Smooth muscle cell (in vitro differentiated cells): Measurements from ENCODE around the gene ARL14EPL. TPM values are rescaled to one million over a fixed set of nuclear protein-coding genes. Genes with fewer than 3 reads are reported as not detected.
A peak's percentile ranks its signal among the peaks of the same experiment; 100 is the strongest.

Experiments
- DNase-seq: peaks from one replicate; lab custom pipeline; 2025; ENCODE audit not compliant: unreplicated experiment; lab: John Stamatoyannopoulos, UW
- H2AFZ ChIP-seq: fragments of 200-600 bp; sonication (generic); 2 replicates; pipeline ENCODE4 v1.6.0; 2016; ENCODE audit warnings: antibody characterized with exemption, low read depth, mild to moderate bottlenecking
- H3F3A ChIP-seq: fragments of 200-600 bp; sonication (generic); 2 replicates; pipeline ENCODE4 v1.6.0; 2017; ENCODE audit warnings: antibody characterized with exemption, low read depth
- H3K27ac ChIP-seq: fragments of 200-600 bp; sonication (generic); 2 replicates; pipeline ENCODE4 v1.5.1; 2016; ENCODE audit warnings: low read depth, mild to moderate bottlenecking
- H3K27me3 ChIP-seq: fragments of 200-600 bp; sonication (generic); 2 replicates; pipeline ENCODE4 v1.6.1; 2016; ENCODE audit warnings: low read depth, mild to moderate bottlenecking
- H3K36me3 ChIP-seq: fragments of 200-600 bp; sonication (generic); 2 replicates; pipeline ENCODE4 v1.5.1; 2016; ENCODE audit warnings: low read depth
- H3K4me1 ChIP-seq: fragments of 200-600 bp; sonication (generic); 2 replicates; pipeline ENCODE4 v1.5.1; 2016; ENCODE audit warnings: low read depth
- H3K4me2 ChIP-seq: fragments of 200-600 bp; sonication (generic); 2 replicates; pipeline ENCODE4 v1.6.0; 2016; ENCODE audit warnings: mild to moderate bottlenecking
- H3K4me3 ChIP-seq: fragments of 200-600 bp; sonication (generic); 2 replicates; pipeline ENCODE4 v1.5.1; 2016; ENCODE audit warnings: mild to moderate bottlenecking
- H3K79me2 ChIP-seq: fragments of 200-600 bp; sonication (generic); 2 replicates; pipeline ENCODE4 v1.6.0; 2016; ENCODE audit warnings: low read depth, mild to moderate bottlenecking
- H3K9ac ChIP-seq: fragments of 200-600 bp; sonication (generic); 2 replicates; pipeline ENCODE4 v1.6.0; 2016; ENCODE audit warnings: low read depth
- H3K9me3 ChIP-seq: fragments of 200-600 bp; sonication (generic); replicated peaks from 2 replicates; pipeline ENCODE4 v1.5.1; 2016; ENCODE audit warnings: low read depth
- H4K20me1 ChIP-seq: fragments of 200-600 bp; sonication (generic); 2 replicates; pipeline ENCODE4 v1.6.0; 2016; ENCODE audit warnings: low read depth
- WGBS: methylation state at CpG from one replicate; pipeline ENCODE4 v1.1.7; 2016; ENCODE audit warnings: low lambda C conversion rate; 5-methylcytosine and 5-hydroxymethylcytosine counted together
- polyA plus RNA-seq: library from polyadenylated mRNA; unstranded; fragments of >200 nt; fragmentation: Nextera tagmentation; extraction: Ambion mirVana; gene quantifications from 2 replicates; pipeline ENCODE4 v1.2.1, GENCODE V29; 2016
- total RNA-seq: library from RNA; depleted of rRNA; stranded (reverse); fragments of >200 nt; gene quantifications from 2 replicates; pipeline ENCODE4 v1.2.3, GENCODE V29; 2014
- TF ChIP-seq, protein P1 (sequence below): fragments of 200-600 bp; sonication (generic); IDR thresholded peaks from 2 replicates; pipeline ENCODE4 v1.5.1; 2017; ENCODE audit warnings: borderline replicate concordance, mild to moderate bottlenecking, antibody characterized with exemption; ENCODE audit not compliant: insufficient read depth, poor library complexity, severe bottlenecking

ARL14EPL gene
- total and polyA plus RNA-seq, 2 experiments from 2014 or later, result not detected

DNA sequence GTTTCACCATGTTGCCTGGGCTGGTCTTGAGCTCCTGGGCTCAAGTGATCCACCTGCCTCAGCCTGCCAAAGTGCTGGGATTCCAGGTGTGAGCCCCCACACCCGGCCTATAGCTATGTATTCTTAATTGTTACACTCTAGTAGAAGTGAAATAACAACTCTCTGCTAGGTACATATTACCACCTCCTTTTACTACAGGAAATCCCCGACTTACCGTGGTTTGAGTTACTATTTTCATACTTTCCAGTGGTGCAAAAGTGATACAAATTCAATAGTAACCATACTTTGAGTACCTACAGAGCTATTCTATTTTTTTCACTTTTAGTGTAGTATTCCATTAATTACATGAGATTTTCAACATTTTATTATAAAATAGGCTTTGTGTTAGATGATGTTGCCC, 719 bp downstream of the ARL14EPL start:
- Histone ChIP-seq H3K36me3 (no peaks in the 10 kb centered on the region), H3K4me3 (no peak overlapping the region), H2AFZ (no peak overlapping the region), H3K79me2 (no peaks in the 10 kb centered on the region), H3K4me2 (no peak overlapping the region), H3K9me3 (no peaks in the 10 kb centered on the region), H3K27me3 (no peaks in the 10 kb centered on the region), H3K9ac (no peak overlapping the region), H3K27ac (no peak overlapping the region), H3K4me1 (no peaks in the 10 kb centered on the region), H4K20me1 (no peaks in the 10 kb centered on the region), H3F3A (no peaks in the 10 kb centered on the region)
- TF ChIP-seq, protein P1, sequence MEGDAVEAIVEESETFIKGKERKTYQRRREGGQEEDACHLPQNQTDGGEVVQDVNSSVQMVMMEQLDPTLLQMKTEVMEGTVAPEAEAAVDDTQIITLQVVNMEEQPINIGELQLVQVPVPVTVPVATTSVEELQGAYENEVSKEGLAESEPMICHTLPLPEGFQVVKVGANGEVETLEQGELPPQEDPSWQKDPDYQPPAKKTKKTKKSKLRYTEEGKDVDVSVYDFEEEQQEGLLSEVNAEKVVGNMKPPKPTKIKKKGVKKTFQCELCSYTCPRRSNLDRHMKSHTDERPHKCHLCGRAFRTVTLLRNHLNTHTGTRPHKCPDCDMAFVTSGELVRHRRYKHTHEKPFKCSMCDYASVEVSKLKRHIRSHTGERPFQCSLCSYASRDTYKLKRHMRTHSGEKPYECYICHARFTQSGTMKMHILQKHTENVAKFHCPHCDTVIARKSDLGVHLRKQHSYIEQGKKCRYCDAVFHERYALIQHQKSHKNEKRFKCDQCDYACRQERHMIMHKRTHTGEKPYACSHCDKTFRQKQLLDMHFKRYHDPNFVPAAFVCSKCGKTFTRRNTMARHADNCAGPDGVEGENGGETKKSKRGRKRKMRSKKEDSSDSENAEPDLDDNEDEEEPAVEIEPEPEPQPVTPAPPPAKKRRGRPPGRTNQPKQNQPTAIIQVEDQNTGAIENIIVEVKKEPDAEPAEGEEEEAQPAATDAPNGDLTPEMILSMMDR, result no peak
- no peak for DNase-seq
- WGBS, result 93% methylated on average over 3 of the region's 3 CpGs

DNA sequence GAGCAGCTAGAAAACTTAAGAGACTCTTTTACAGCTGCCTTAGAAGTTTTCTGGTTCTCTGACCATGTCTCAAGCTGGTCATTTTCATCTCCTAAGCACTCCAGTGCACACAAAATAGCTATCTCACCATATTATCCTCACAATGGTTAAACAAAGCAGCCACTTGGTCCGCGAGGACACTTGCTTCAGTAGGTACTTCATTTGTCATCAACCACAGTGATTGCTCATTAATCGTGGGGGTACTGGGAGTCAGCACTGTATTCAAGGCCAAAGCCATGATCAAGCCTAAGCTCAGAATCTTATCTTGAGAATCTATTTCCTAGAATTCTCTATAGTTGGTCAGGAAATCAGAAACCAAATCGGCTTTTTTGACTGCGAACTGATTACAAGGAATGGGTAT, 2.9 kb downstream of the ARL14EPL start:
- WGBS, result 94% methylated on average over 5 of the region's 5 CpGs
- no peaks in the 10 kb centered on the region for H3K27me3 ChIP-seq
- no peaks in the 10 kb centered on the region for H3K4me1 ChIP-seq
- H3K9me3 ChIP-seq, result no peaks in the 10 kb centered on the region
- TF ChIP-seq, protein P1, result no peak
- H3K4me3 ChIP-seq, result no peak overlapping the region
- H2AFZ ChIP-seq, result no peak overlapping the region
- H3F3A ChIP-seq, result no peaks in the 10 kb centered on the region
- H3K79me2 ChIP-seq, result no peaks in the 10 kb centered on the region
- H3K4me2 ChIP-seq, result no peak overlapping the region
- no peak overlapping the region for H3K27ac ChIP-seq
- no peak for DNase-seq
- no peaks in the 10 kb centered on the region for H4K20me1 ChIP-seq
- no peaks in the 10 kb centered on the region for H3K36me3 ChIP-seq
- no peak overlapping the region for H3K9ac ChIP-seq

DNA sequence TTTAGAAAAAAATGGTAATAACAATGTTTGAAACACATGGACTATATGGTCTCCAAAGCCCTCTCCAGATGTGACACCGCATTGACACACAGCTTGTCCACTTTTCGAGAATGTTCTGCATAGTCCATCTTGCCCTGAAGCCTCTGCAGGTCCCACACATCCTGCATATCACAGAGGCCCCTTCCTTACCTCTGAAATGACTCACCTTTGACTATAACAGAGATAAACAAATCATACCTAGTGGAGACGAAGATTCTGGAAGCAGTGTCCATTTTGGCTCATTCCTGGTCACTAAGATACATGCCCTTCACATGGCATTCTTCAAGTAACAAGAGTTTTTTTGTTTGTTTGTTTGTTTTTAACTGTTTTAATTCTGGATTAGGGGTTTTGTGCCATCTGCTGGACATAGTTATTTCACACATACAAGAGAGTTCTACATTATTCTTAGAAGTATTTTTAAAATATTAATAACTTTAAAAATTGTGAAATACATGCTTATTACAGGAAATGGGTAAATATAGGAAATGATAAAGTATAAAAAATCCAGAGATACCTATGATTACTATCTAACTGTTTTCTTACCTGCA, 5.1 kb downstream of the ARL14EPL start:
- H3K4me2 ChIP-seq, result no peak overlapping the region
- no peaks in the 10 kb centered on the region for H3K27me3 ChIP-seq
- 88% methylated on average over 3 of the region's 3 CpGs for WGBS
- no peaks in the 10 kb centered on the region for H3K36me3 ChIP-seq
- no peak overlapping the region for H3K27ac ChIP-seq
- H4K20me1 ChIP-seq, result no peaks in the 10 kb centered on the region
- H2AFZ ChIP-seq, result no peak overlapping the region
- TF ChIP-seq, protein P1, result peak; percentile 19
- DNase-seq, result no peak
- H3K4me1 ChIP-seq, result no peaks in the 10 kb centered on the region
- H3F3A ChIP-seq, result no peaks in the 10 kb centered on the region
- H3K79me2 ChIP-seq, result no peaks in the 10 kb centered on the region
- H3K9ac ChIP-seq, result no peak overlapping the region
- H3K9me3 ChIP-seq, result no peaks in the 10 kb centered on the region
- H3K4me3 ChIP-seq, result no peak overlapping the region

DNA sequence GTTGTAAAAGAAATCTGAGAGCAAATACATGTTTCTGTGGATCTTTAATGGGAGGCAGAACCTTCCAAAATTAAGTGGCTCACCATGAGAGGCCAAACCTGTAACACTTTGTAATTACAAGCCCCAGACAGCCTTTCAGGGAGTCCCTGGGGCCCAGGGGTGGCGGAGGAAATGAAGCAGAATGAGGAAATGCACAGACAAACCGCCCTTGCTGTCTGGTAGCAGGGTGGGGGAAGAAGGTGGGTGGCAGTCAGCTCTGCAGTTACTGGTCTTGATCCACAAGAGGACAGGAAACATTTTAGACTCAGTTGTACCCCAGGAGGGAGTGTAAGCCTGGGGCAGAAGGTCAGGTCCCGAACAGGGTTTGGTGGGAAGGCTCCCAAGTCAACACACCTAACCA, 6.5 kb downstream of the ARL14EPL start:
- Histone ChIP-seq H3K4me1 (no peaks in the 10 kb centered on the region), H4K20me1 (no peaks in the 10 kb centered on the region), H3K27me3 (no peaks in the 10 kb centered on the region), H3K4me3 (no peak overlapping the region), H3K27ac (no peak overlapping the region), H3K79me2 (no peaks in the 10 kb centered on the region), H2AFZ (no peak overlapping the region), H3K9ac (no peak overlapping the region), H3K4me2 (no peak overlapping the region), H3K36me3 (no peaks in the 10 kb centered on the region), H3F3A (no peaks in the 10 kb centered on the region), H3K9me3 (no peaks in the 10 kb centered on the region)
- WGBS, result 84% methylated on average over 3 of the region's 3 CpGs
- no peak for DNase-seq
- TF ChIP-seq, protein P1, result no peak
